ENCODE measurements around the gene WWC2. TPM values are rescaled to one million over a fixed set of nuclear protein-coding genes. Genes with fewer than 3 reads are reported as not detected.
"Not testable (repeated sequence)": the region's sequence is repeated elsewhere in the genome, so short reads cannot be mapped to it uniquely, and the experiment has no call there.

WWC2 gene
- polyA plus RNA-seq, 1 donor, result 67.5 TPM

- DNase-seq, result no peak
These were observed 660 bp downstream of the WWC2 start for GRCh38 chr4:183099537-183100297.

- no peak for DNase-seq
These were observed 1.2 kb downstream of the WWC2 start for GRCh38 chr4:183100298-183100599.

GRCh38 chr4:183100827-183101226 lies 1.8 kb downstream of the WWC2 start:
- DNase-seq, result no peak

- no peak for DNase-seq
These were observed 3.0 kb downstream of the WWC2 start for GRCh38 chr4:183101956-183102480.

GRCh38 chr4:183105092-183105491 lies 6.0 kb downstream of the WWC2 start:
- no peak for DNase-seq

GRCh38 chr4:183106839-183107238 lies 7.8 kb downstream of the WWC2 start:
- no peak for DNase-seq

GRCh38 chr4:183107891-183108459 lies 8.9 kb downstream of the WWC2 start:
- DNase-seq, result no peak

GRCh38 chr4:183110244-183110643 lies 11.2 kb downstream of the WWC2 start:
- DNase-seq, result no peak

GRCh38 chr4:183111452-183111885 lies 12.4 kb downstream of the WWC2 start:
- DNase-seq, result no peak

GRCh38 chr4:183118141-183118540 lies 19.1 kb downstream of the WWC2 start:
- no peak for DNase-seq

GRCh38 chr4:183118585-183118984 lies 19.5 kb downstream of the WWC2 start:
- DNase-seq, result no peak

- DNase-seq, result not testable (repeated sequence)
These were observed 22.6 kb downstream of the WWC2 start for GRCh38 chr4:183121660-183122059.

- DNase-seq, result no peak
These were observed 25.2 kb downstream of the WWC2 start for GRCh38 chr4:183124228-183124627.

- DNase-seq, result no peak
These were observed 25.8 kb downstream of the WWC2 start for GRCh38 chr4:183124865-183125264.

- no peak for DNase-seq
These were observed 30.1 kb downstream of the WWC2 start for GRCh38 chr4:183129125-183129524.

- DNase-seq, result no peak
These were observed 30.6 kb downstream of the WWC2 start for GRCh38 chr4:183129675-183130074.

- DNase-seq, result no peak
These were observed 31.5 kb downstream of the WWC2 start for GRCh38 chr4:183130328-183131155.

- no peak for DNase-seq
These were observed 33.0 kb downstream of the WWC2 start for GRCh38 chr4:183132081-183132480.

- no peak for DNase-seq
These were observed 33.8 kb downstream of the WWC2 start for GRCh38 chr4:183132865-183133264.

- no peak for DNase-seq
These were observed 37.8 kb downstream of the WWC2 start for GRCh38 chr4:183136855-183137254.

- DNase-seq, result no peak
These were observed 40.1 kb downstream of the WWC2 start for GRCh38 chr4:183139058-183139750.

GRCh38 chr4:183139972-183140570 lies 41.0 kb downstream of the WWC2 start:
- no peak for DNase-seq
